ENCODE results near the gene EYS. TPM values are rescaled to one million over a fixed set of nuclear protein-coding genes. Genes with fewer than 3 reads are reported as not detected.

The EYS gene
- total and polyA plus RNA-seq, 2 donors from 2014 or later: not detected

GRCh38 chr6:64415926-64416325 lies 1291.1 kb downstream of the EYS start:
- DNase-seq: peak in 1 of 5 donors; percentile 0
- peaks cover 0 to 4% (median 0%) of the 10 kb centered on the region in 3 donors for H3K9me3 ChIP-seq (ENCODE audit: control insufficient read depth in 2 of 3, insufficient read depth in 1 of 3, low read length in 3 of 3)
- H3K4me1 ChIP-seq (ENCODE audit: control insufficient read depth in 2 of 3, insufficient read depth in 2 of 3, low read depth in 1 of 3, low read length in 3 of 3): no peaks in the 10 kb centered on the region
- no peak overlapping the region for H3K27ac ChIP-seq (ENCODE audit: low read depth in 2 of 2, low read length in 2 of 2)
- intact Hi-C loops (cut with DNase I): no loop called here
- H3K4me3 ChIP-seq (ENCODE audit: low read length in 3 of 3): no peak overlapping the region
- FAIRE-seq: no peak
- no peak for TF ChIP-seq CTCF (IDR thresholded peaks at IDR 0.05; ENCODE audit: borderline replicate concordance, extremely low read depth, insufficient read depth)
- no peaks in the 10 kb centered on the region for H3K36me3 ChIP-seq (ENCODE audit: control insufficient read depth in 2 of 3, insufficient read depth in 3 of 3, low read length in 3 of 3)
- H3K9ac ChIP-seq (ENCODE audit: low read length in 3 of 3): no peak overlapping the region
- no peaks in the 10 kb centered on the region for H3K27me3 ChIP-seq (ENCODE audit: control insufficient read depth, insufficient read depth, low read length)

- H3K36me3 ChIP-seq (ENCODE audit: control insufficient read depth in 2 of 3, insufficient read depth in 3 of 3, low read length in 3 of 3): no peaks in the 10 kb centered on the region
- DNase-seq (no peak), FAIRE-seq (no peak)
- H3K9me3 ChIP-seq (ENCODE audit: control insufficient read depth in 2 of 3, insufficient read depth in 1 of 3, low read length in 3 of 3): no peaks in the 10 kb centered on the region
- H3K9ac ChIP-seq (ENCODE audit: low read length in 3 of 3): no peak overlapping the region
- no peak for TF ChIP-seq CTCF (IDR thresholded peaks at IDR 0.05; ENCODE audit: borderline replicate concordance, extremely low read depth, insufficient read depth)
- no peaks in the 10 kb centered on the region for H3K4me1 ChIP-seq (ENCODE audit: control insufficient read depth in 2 of 3, insufficient read depth in 2 of 3, low read depth in 1 of 3, low read length in 3 of 3)
- no peaks in the 10 kb centered on the region for H3K27me3 ChIP-seq (ENCODE audit: control insufficient read depth, insufficient read depth, low read length)
- H3K4me3 ChIP-seq (ENCODE audit: low read length in 3 of 3): no peak overlapping the region
- H3K27ac ChIP-seq (ENCODE audit: low read depth in 2 of 2, low read length in 2 of 2): no peak overlapping the region
- intact Hi-C loops (cut with DNase I): no loop called here
Observed at GRCh38 chr6:64411226-64411625, 1295.8 kb downstream of the EYS start.

GRCh38 chr6:64409948-64410347 lies 1297.1 kb downstream of the EYS start:
- H3K9me3 ChIP-seq (ENCODE audit: control insufficient read depth in 2 of 3, insufficient read depth in 1 of 3, low read length in 3 of 3): no peaks in the 10 kb centered on the region
- no peaks in the 10 kb centered on the region for H3K27me3 ChIP-seq (ENCODE audit: control insufficient read depth, insufficient read depth, low read length)
- no peak overlapping the region for H3K4me3 ChIP-seq (ENCODE audit: low read length in 3 of 3)
- no peak overlapping the region for H3K27ac ChIP-seq (ENCODE audit: low read depth in 2 of 2, low read length in 2 of 2)
- FAIRE-seq (no peak), DNase-seq (no peak)
- H3K36me3 ChIP-seq (ENCODE audit: control insufficient read depth in 2 of 3, insufficient read depth in 3 of 3, low read length in 3 of 3): no peaks in the 10 kb centered on the region
- no peak for TF ChIP-seq CTCF (IDR thresholded peaks at IDR 0.05; ENCODE audit: borderline replicate concordance, extremely low read depth, insufficient read depth)
- H3K9ac ChIP-seq (ENCODE audit: low read length in 3 of 3): no peak overlapping the region
- intact Hi-C loops (cut with DNase I): no loop called here
- no peaks in the 10 kb centered on the region for H3K4me1 ChIP-seq (ENCODE audit: control insufficient read depth in 2 of 3, insufficient read depth in 2 of 3, low read depth in 1 of 3, low read length in 3 of 3)

- TF ChIP-seq CTCF (IDR thresholded peaks at IDR 0.05; ENCODE audit: borderline replicate concordance, extremely low read depth, insufficient read depth): no peak
Observed at GRCh38 chr6:64404396-64404795, 1302.6 kb downstream of the EYS start.

More at GRCh38 chr6:64404396-64404795, 1302.6 kb downstream of the EYS start:
- Histone ChIP-seq H3K4me1 (ENCODE audit: control insufficient read depth in 2 of 3, insufficient read depth in 2 of 3, low read depth in 1 of 3, low read length in 3 of 3) (no peaks in the 10 kb centered on the region), H3K36me3 (ENCODE audit: control insufficient read depth in 2 of 3, insufficient read depth in 3 of 3, low read length in 3 of 3) (no peaks in the 10 kb centered on the region), H3K9ac (ENCODE audit: low read length in 3 of 3) (no peak overlapping the region), H3K27ac (ENCODE audit: low read depth in 2 of 2, low read length in 2 of 2) (no peak overlapping the region), H3K4me3 (ENCODE audit: low read length in 3 of 3) (no peak overlapping the region), H3K9me3 (ENCODE audit: control insufficient read depth in 2 of 3, insufficient read depth in 1 of 3, low read length in 3 of 3) (no peaks in the 10 kb centered on the region), H3K27me3 (ENCODE audit: control insufficient read depth, insufficient read depth, low read length) (no peaks in the 10 kb centered on the region)
- no peak for DNase-seq
- FAIRE-seq: no peak
- intact Hi-C loops (cut with DNase I): no loop called here

Data from kidney (tissue), 14 donors.